Thyroid gland (tissue), 4 donors: ENCODE data around the gene ADAMTS2. TPM values are rescaled to one million over a fixed set of nuclear protein-coding genes. Genes with fewer than 3 reads are reported as not detected.
"Not testable (repeated sequence)": the region's sequence is repeated elsewhere in the genome, so short reads cannot be mapped to it uniquely, and the experiment has no call there.

Experiments
- DNase-seq, 2 donors: peaks; one replicate each; pipeline ENCODE4 v3.0.0-alpha.2; 2019
- H3K27ac ChIP-seq, 3 donors: fragments of 200-600 bp; sonication (generic); 1 replicate in 2 of 3; 2 replicates in 1 of 3; pipeline ENCODE4 v1.5.1; 2016 to 2019; ENCODE audit warnings: mild to moderate bottlenecking in 1 of 3, moderate library complexity in 1 of 3
- H3K27me3 ChIP-seq: fragments of 200-600 bp; sonication (generic); one replicate; pipeline ENCODE4 v1.5.1; 2019
- H3K36me3 ChIP-seq, 2 donors: fragments of 200-600 bp; sonication (generic); one replicate each; pipeline ENCODE4 v1.5.1; 2016 to 2019
- H3K4me1 ChIP-seq, 2 donors: fragments of 200-600 bp; sonication (generic); one replicate each; pipeline ENCODE4 v1.5.1; 2017 to 2019
- H3K4me3 ChIP-seq, 3 donors: fragments of 200-600 bp; sonication (generic); replicated peaks in 1 of 3; 1 replicate in 2 of 3; 2 replicates in 1 of 3; pipeline ENCODE4 v1.5.1; 2016; ENCODE audit warnings: mild to moderate bottlenecking in 1 of 3
- H3K9me3 ChIP-seq: fragments of 200-600 bp; sonication (generic); one replicate; pipeline ENCODE4 v1.5.1; 2017
- CTCF ChIP-seq, 6 experiments: fragments of 200-600 bp in 3 of 6; fragments of 450-650 bp in 3 of 6; sonication (generic) in 3 of 6; IDR thresholded peaks; one replicate each; pipeline ENCODE4 v1.5.1; 2016 to 2019; ENCODE audit warnings: antibody characterized with exemption in 6 of 6, mild to moderate bottlenecking in 2 of 6, inconsistent platforms in 1 of 6, moderate library complexity in 1 of 6
- POLR2A ChIP-seq, 2 donors: fragments of 450-650 bp; IDR thresholded peaks; one replicate each; pipeline ENCODE4 v1.6.1; 2017; ENCODE audit warnings: antibody characterized with exemption in 2 of 2, mild to moderate bottlenecking in 2 of 2, moderate library complexity in 1 of 2
- WGBS, 2 donors: methylation state at CpG; one replicate each; pipeline ENCODE4 v1.1.5; 2017; 5-methylcytosine and 5-hydroxymethylcytosine counted together
- intact Hi-C: fragments of 100-400 bp; cut with DNase I; formaldehyde crosslinking; loops from one replicate; pipeline ENCODE4 v1.15.1; 2023
- total RNA-seq, 4 donors: library from RNA; depleted of rRNA; stranded (reverse); fragments of >200 nt; gene quantifications; one replicate each; pipeline ENCODE4 v1.2.3, GENCODE V29; 2016

ADAMTS2 gene
- total RNA-seq, 4 donors from 2014 or later, result 3.5 to 16.2 (median 7.3) TPM

DNA sequence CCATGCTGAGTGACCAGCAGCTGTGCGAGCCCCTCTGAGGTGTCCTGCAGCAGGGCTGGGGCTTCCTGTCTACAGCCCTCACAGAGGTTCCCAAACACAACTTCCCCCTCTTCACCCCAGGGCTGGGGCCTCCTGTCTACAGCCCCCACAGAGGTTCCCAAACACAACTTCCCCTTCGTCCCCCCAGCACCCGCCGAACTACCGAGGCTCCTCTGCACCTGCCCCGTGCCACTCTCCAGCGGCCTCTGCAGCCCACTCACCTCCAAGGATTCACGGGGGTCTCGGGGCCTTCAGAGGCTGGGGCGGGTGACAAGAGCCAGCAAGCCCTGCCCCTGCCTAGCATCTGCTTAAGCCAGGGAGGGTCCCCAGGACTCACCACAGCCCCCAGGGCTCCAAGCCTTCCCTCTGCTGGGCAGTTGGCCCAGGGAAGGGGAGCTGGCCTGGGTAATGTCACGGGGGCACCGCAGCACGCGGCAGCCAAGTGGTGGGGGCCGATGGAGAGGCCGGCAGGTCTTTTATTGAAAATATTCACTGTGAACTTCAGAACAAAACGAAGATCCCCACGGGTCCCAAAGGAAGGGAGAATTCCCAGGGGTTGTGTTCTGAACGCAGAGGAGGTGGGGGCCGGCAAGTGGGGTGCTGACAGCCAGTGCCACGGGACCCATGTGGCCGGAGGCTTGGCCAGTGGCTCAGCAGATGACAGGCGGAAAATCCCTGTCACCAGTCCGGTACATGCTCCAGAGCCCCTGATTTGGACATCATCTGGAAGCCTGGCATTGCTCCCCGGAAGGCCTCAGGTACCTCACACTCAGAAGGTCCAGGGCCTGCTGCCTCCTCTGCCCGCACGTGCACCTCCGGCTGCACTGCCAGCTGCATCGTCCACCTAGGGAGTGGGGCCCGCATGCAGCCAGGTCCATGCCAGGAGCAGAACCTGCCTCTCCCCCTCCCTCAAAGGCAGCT is 125.3 kb downstream of the ADAMTS2 start:
- DNase-seq, result no peak
- no peak overlapping the region for H3K4me3 ChIP-seq
- no peaks in the 10 kb centered on the region for H3K36me3 ChIP-seq
- H3K4me1 ChIP-seq, result no peaks in the 10 kb centered on the region
- WGBS, 2 donors, result 86 to 89% methylated on average over 27 to 30 of the region's 30 CpGs
- H3K9me3 ChIP-seq, result no peaks in the 10 kb centered on the region
- no peaks in the 10 kb centered on the region for H3K27me3 ChIP-seq
- intact Hi-C loops, result no loop called here
- no peak overlapping the region for H3K27ac ChIP-seq
- TF ChIP-seq CTCF (IDR thresholded peaks at IDR 0.05) (no peak), POLR2A (IDR thresholded peaks at IDR 0.05) (no peak)

DNA sequence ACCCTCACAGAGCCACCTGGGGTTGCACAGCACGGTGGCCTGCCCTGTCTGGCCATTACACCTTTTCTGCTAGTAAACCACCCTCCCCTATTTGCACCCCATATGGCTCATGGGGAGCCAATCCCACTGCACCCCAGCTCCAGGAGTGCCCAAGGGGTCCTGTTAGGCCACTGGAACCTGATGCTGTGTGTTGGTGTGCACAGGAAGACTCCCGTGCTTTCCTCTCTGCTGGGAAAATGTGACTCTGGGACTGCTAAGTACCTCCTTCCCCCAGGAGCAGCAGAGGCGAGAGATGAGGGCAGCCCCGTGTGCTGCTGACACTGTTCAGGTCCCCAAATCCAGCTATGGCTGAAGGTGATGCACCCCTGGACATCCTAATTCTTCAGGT is 126.3 kb downstream of the ADAMTS2 start:
- H3K9me3 ChIP-seq, result no peaks in the 10 kb centered on the region
- H3K27me3 ChIP-seq, result no peaks in the 10 kb centered on the region
- WGBS, 2 donors, result 87 to 100% methylated on average over 3 to 4 of the region's 4 CpGs
- H3K4me1 ChIP-seq, result no peaks in the 10 kb centered on the region
- H3K4me3 ChIP-seq, result no peak overlapping the region
- no peaks in the 10 kb centered on the region for H3K36me3 ChIP-seq
- TF ChIP-seq CTCF (IDR thresholded peaks at IDR 0.05) (no peak), POLR2A (IDR thresholded peaks at IDR 0.05) (no peak)
- intact Hi-C loops, result no loop called here
- DNase-seq, result no peak
- H3K27ac ChIP-seq, result no peak overlapping the region

- Histone ChIP-seq H3K4me1 (no peaks in the 10 kb centered on the region), H3K27ac (no peak overlapping the region), H3K4me3 (no peak overlapping the region), H3K27me3 (no peaks in the 10 kb centered on the region), H3K36me3 (no peaks in the 10 kb centered on the region), H3K9me3 (no peaks in the 10 kb centered on the region)
- WGBS, 2 donors, result 74 to 78% methylated on average over 14 to 16 of the region's 16 CpGs
- DNase-seq, result no peak
- no peak for TF ChIP-seq POLR2A (IDR thresholded peaks at IDR 0.05)
- TF ChIP-seq CTCF (IDR thresholded peaks at IDR 0.05), result no peak
- intact Hi-C loops, result no loop called here
Measured at GRCh38 chr5:179217956-179218942, 127.0 kb downstream of the ADAMTS2 start.

- no peak for DNase-seq
- 78 to 81% methylated on average over 3 of the region's 3 CpGs for WGBS, 2 donors
- H3K27ac ChIP-seq, result no peak overlapping the region
- H3K27me3 ChIP-seq, result no peaks in the 10 kb centered on the region
- TF ChIP-seq CTCF (IDR thresholded peaks at IDR 0.05), result no peak
- TF ChIP-seq POLR2A (IDR thresholded peaks at IDR 0.05), result no peak
- no peaks in the 10 kb centered on the region for H3K9me3 ChIP-seq
- intact Hi-C loops, result no loop called here
- no peaks in the 10 kb centered on the region for H3K4me1 ChIP-seq
- no peak overlapping the region for H3K4me3 ChIP-seq
- H3K36me3 ChIP-seq, result no peaks in the 10 kb centered on the region
Measured at GRCh38 chr5:179217356-179217755, 127.9 kb downstream of the ADAMTS2 start.

- DNase-seq, H3K4me1 ChIP-seq, H3K4me3 ChIP-seq, H3K9me3 ChIP-seq, H3K27ac ChIP-seq, H3K27me3 ChIP-seq, intact Hi-C loops, H3K36me3 ChIP-seq: not testable (repeated sequence)
- WGBS, 2 donors, result 91 to 93% methylated on average over 15 of the region's 18 CpGs
Measured at GRCh38 chr5:179216381-179216780, 128.9 kb downstream of the ADAMTS2 start.
